ENCODE data around the gene FANCL.
"Not testable (repeated sequence)": the region's sequence is repeated elsewhere in the genome, so short reads cannot be mapped to it uniquely, and the experiment has no call there.

The FANCL gene

GRCh38 chr2:58206785-58207184 is 34.3 kb downstream of the FANCL start:
- Histone ChIP-seq H3K36me3 (ENCODE audit: insufficient read depth, insufficient read length, low read length) (peaks cover 20% of the 10 kb centered on the region), H3K9me3 (ENCODE audit: insufficient read depth, low read length) (peaks cover 19% of the 10 kb centered on the region; the same call in 1 of the 2 replicates), H3K4me3 (ENCODE audit: insufficient read length, low read depth) (no peak overlapping the region), H3K27me3 (ENCODE audit: insufficient read depth, insufficient read length) (no peaks in the 10 kb centered on the region), H3K4me1 (ENCODE audit: insufficient read depth, insufficient read length) (no peaks in the 10 kb centered on the region), H3K9ac (ENCODE audit: insufficient read length, low read depth) (no peak overlapping the region)
- no peak for TF ChIP-seq SUZ12 (IDR thresholded peaks at IDR 0.05; ENCODE audit: extremely low read depth, insufficient read depth, insufficient read length)
- TF ChIP-seq YY1 (IDR thresholded peaks at IDR 0.05; ENCODE audit: insufficient read depth, insufficient read length), result no peak
- no peak for TF ChIP-seq ZNF274 (IDR thresholded peaks at IDR 0.05; ENCODE audit: low read depth, low read length)
- DNase-seq (ENCODE audit: low read depth, low spot score), result no peak

- TF ChIP-seq YY1 (IDR thresholded peaks at IDR 0.05; ENCODE audit: insufficient read depth, insufficient read length) (no peak), SUZ12 (IDR thresholded peaks at IDR 0.05; ENCODE audit: extremely low read depth, insufficient read depth, insufficient read length) (no peak), ZNF274 (IDR thresholded peaks at IDR 0.05; ENCODE audit: low read depth, low read length) (no peak)
- Histone ChIP-seq H3K4me3 (ENCODE audit: insufficient read length, low read depth) (no peak overlapping the region), H3K4me1 (ENCODE audit: insufficient read depth, insufficient read length) (no peaks in the 10 kb centered on the region), H3K36me3 (ENCODE audit: insufficient read depth, insufficient read length, low read length) (peaks cover 10% of the 10 kb centered on the region), H3K9ac (ENCODE audit: insufficient read length, low read depth) (no peak overlapping the region), H3K9me3 (ENCODE audit: insufficient read depth, low read length) (peaks cover 3% of the 10 kb centered on the region; the same call in 1 of the 2 replicates), H3K27me3 (ENCODE audit: insufficient read depth, insufficient read length) (no peaks in the 10 kb centered on the region)
- DNase-seq (ENCODE audit: low read depth, low spot score), result no peak
Measured at GRCh38 chr2:58204195-58204959, 36.7 kb downstream of the FANCL start.

GRCh38 chr2:58203018-58203417 is 38.1 kb downstream of the FANCL start:
- Histone ChIP-seq H3K4me1 (ENCODE audit: insufficient read depth, insufficient read length) (no peaks in the 10 kb centered on the region), H3K4me3 (ENCODE audit: insufficient read length, low read depth) (no peak overlapping the region), H3K9ac (ENCODE audit: insufficient read length, low read depth) (no peak overlapping the region), H3K27me3 (ENCODE audit: insufficient read depth, insufficient read length) (no peaks in the 10 kb centered on the region), H3K36me3 (ENCODE audit: insufficient read depth, insufficient read length, low read length) (peaks cover 5% of the 10 kb centered on the region), H3K9me3 (ENCODE audit: insufficient read depth, low read length) (no peaks in the 10 kb centered on the region)
- no peak for TF ChIP-seq ZNF274 (IDR thresholded peaks at IDR 0.05; ENCODE audit: low read depth, low read length)
- TF ChIP-seq YY1 (IDR thresholded peaks at IDR 0.05; ENCODE audit: insufficient read depth, insufficient read length), result no peak
- TF ChIP-seq SUZ12 (IDR thresholded peaks at IDR 0.05; ENCODE audit: extremely low read depth, insufficient read depth, insufficient read length), result no peak
- DNase-seq (ENCODE audit: low read depth, low spot score), result no peak

GRCh38 chr2:58202404-58202803 is 38.7 kb downstream of the FANCL start:
- Histone ChIP-seq H3K9me3 (ENCODE audit: insufficient read depth, low read length) (no peaks in the 10 kb centered on the region), H3K9ac (ENCODE audit: insufficient read length, low read depth) (no peak overlapping the region), H3K4me1 (ENCODE audit: insufficient read depth, insufficient read length) (no peaks in the 10 kb centered on the region), H3K4me3 (ENCODE audit: insufficient read length, low read depth) (no peak overlapping the region), H3K36me3 (ENCODE audit: insufficient read depth, insufficient read length, low read length) (peaks cover 5% of the 10 kb centered on the region), H3K27me3 (ENCODE audit: insufficient read depth, insufficient read length) (no peaks in the 10 kb centered on the region)
- TF ChIP-seq SUZ12 (IDR thresholded peaks at IDR 0.05; ENCODE audit: extremely low read depth, insufficient read depth, insufficient read length) (no peak), YY1 (IDR thresholded peaks at IDR 0.05; ENCODE audit: insufficient read depth, insufficient read length) (no peak), ZNF274 (IDR thresholded peaks at IDR 0.05; ENCODE audit: low read depth, low read length) (no peak)
- no peak for DNase-seq (ENCODE audit: low read depth, low spot score)

GRCh38 chr2:58197894-58198293 is 43.2 kb downstream of the FANCL start:
- H3K9me3 ChIP-seq (ENCODE audit: insufficient read depth, low read length), result no peaks in the 10 kb centered on the region
- H3K27me3 ChIP-seq (ENCODE audit: insufficient read depth, insufficient read length), result no peaks in the 10 kb centered on the region
- no peaks in the 10 kb centered on the region for H3K36me3 ChIP-seq (ENCODE audit: insufficient read depth, insufficient read length, low read length)
- DNase-seq (ENCODE audit: low read depth, low spot score), result no peak
- H3K4me3 ChIP-seq (ENCODE audit: insufficient read length, low read depth), result no peak overlapping the region
- H3K9ac ChIP-seq (ENCODE audit: insufficient read length, low read depth), result no peak overlapping the region
- no peaks in the 10 kb centered on the region for H3K4me1 ChIP-seq (ENCODE audit: insufficient read depth, insufficient read length)
- TF ChIP-seq ZNF274 (IDR thresholded peaks at IDR 0.05; ENCODE audit: low read depth, low read length) (no peak), SUZ12 (IDR thresholded peaks at IDR 0.05; ENCODE audit: extremely low read depth, insufficient read depth, insufficient read length) (no peak), YY1 (IDR thresholded peaks at IDR 0.05; ENCODE audit: insufficient read depth, insufficient read length) (no peak)

- Histone ChIP-seq H3K9ac (ENCODE audit: insufficient read length, low read depth) (no peak overlapping the region), H3K4me1 (ENCODE audit: insufficient read depth, insufficient read length) (no peaks in the 10 kb centered on the region), H3K27me3 (ENCODE audit: insufficient read depth, insufficient read length) (no peaks in the 10 kb centered on the region), H3K4me3 (ENCODE audit: insufficient read length, low read depth) (no peak overlapping the region), H3K9me3 (ENCODE audit: insufficient read depth, low read length) (no peaks in the 10 kb centered on the region), H3K36me3 (ENCODE audit: insufficient read depth, insufficient read length, low read length) (peaks cover 2% of the 10 kb centered on the region)
- DNase-seq (ENCODE audit: low read depth, low spot score), result no peak
- TF ChIP-seq YY1 (IDR thresholded peaks at IDR 0.05; ENCODE audit: insufficient read depth, insufficient read length) (no peak), ZNF274 (IDR thresholded peaks at IDR 0.05; ENCODE audit: low read depth, low read length) (no peak), SUZ12 (IDR thresholded peaks at IDR 0.05; ENCODE audit: extremely low read depth, insufficient read depth, insufficient read length) (no peak)
Measured at GRCh38 chr2:58195662-58196061, 45.5 kb downstream of the FANCL start.

- peaks cover 9% of the 10 kb centered on the region for H3K36me3 ChIP-seq (ENCODE audit: insufficient read depth, insufficient read length, low read length)
- TF ChIP-seq YY1 (IDR thresholded peaks at IDR 0.05; ENCODE audit: insufficient read depth, insufficient read length), result no peak
- no peak for TF ChIP-seq SUZ12 (IDR thresholded peaks at IDR 0.05; ENCODE audit: extremely low read depth, insufficient read depth, insufficient read length)
- no peak for DNase-seq (ENCODE audit: low read depth, low spot score)
Measured at GRCh38 chr2:58194458-58194857, 46.7 kb downstream of the FANCL start.

GRCh38 chr2:58187022-58187421 is 54.1 kb downstream of the FANCL start:
- H3K9me3 ChIP-seq (ENCODE audit: insufficient read depth, low read length); H3K4me1 ChIP-seq (ENCODE audit: insufficient read depth, insufficient read length); H3K4me3 ChIP-seq (ENCODE audit: insufficient read length, low read depth); DNase-seq (ENCODE audit: low read depth, low spot score); H3K9ac ChIP-seq (ENCODE audit: insufficient read length, low read depth); H3K27me3 ChIP-seq (ENCODE audit: insufficient read depth, insufficient read length): not testable (repeated sequence)
- H3K36me3 ChIP-seq (ENCODE audit: insufficient read depth, insufficient read length, low read length), result peaks cover 13% of the 10 kb centered on the region

More at GRCh38 chr2:58194458-58194857, 46.7 kb downstream of the FANCL start:
- Histone ChIP-seq H3K4me3 (ENCODE audit: insufficient read length, low read depth) (no peak overlapping the region), H3K4me1 (ENCODE audit: insufficient read depth, insufficient read length) (no peaks in the 10 kb centered on the region), H3K9me3 (ENCODE audit: insufficient read depth, low read length) (no peaks in the 10 kb centered on the region), H3K9ac (ENCODE audit: insufficient read length, low read depth) (no peak overlapping the region), H3K27me3 (ENCODE audit: insufficient read depth, insufficient read length) (no peaks in the 10 kb centered on the region)
